ENCODE data around the gene BTD.

Gene BTD

GRCh38 chr3:15601399-15602145 is at the start of gene BTD, which contains the start of gene HACL1:
Gene BTD (plus strand): TSS chr3:15601745. CDS start chr3:15635440, 33,695 bp downstream.
Gene HACL1 (minus strand): TSS chr3:15601569. CDS start chr3:15601463, 106 bp downstream.
- in situ Hi-C loops (cut with MboI; ENCODE audit: low sequenced_read_pairs): no loop called here

GRCh38 chr3:15551902-15552301 is 49.6 kb upstream of the BTD start:
- in situ Hi-C loops (cut with MboI; ENCODE audit: low sequenced_read_pairs): no loop called here

GRCh38 chr3:15553749-15554148 is 47.8 kb upstream of the BTD start:
- in situ Hi-C loops (cut with MboI; ENCODE audit: low sequenced_read_pairs): no loop called here

- in situ Hi-C loops (cut with MboI; ENCODE audit: low sequenced_read_pairs): no loop called here
These were observed 45.0 kb upstream of the BTD start for GRCh38 chr3:15556512-15556911.

GRCh38 chr3:15557511-15557946 is 44.0 kb upstream of the BTD start:
- in situ Hi-C loops (cut with MboI; ENCODE audit: low sequenced_read_pairs): no loop called here

GRCh38 chr3:15558581-15558980 is 43.0 kb upstream of the BTD start:
- in situ Hi-C loops (cut with MboI; ENCODE audit: low sequenced_read_pairs): no loop called here

- in situ Hi-C loops (cut with MboI; ENCODE audit: low sequenced_read_pairs): loop anchor here (10.0 kb wide), 1 partner anchor 298 kb away; no protein-coding TSS in a partner anchor
These were observed 39.0 kb upstream of the BTD start for GRCh38 chr3:15562560-15562959.

- in situ Hi-C loops (cut with MboI; ENCODE audit: low sequenced_read_pairs): loop anchor here (10.0 kb wide), 1 partner anchor 298 kb away; no protein-coding TSS in a partner anchor
These were observed 38.4 kb upstream of the BTD start for GRCh38 chr3:15563190-15563589.

GRCh38 chr3:15572138-15572537 is 29.4 kb upstream of the BTD start:
- in situ Hi-C loops (cut with MboI; ENCODE audit: low sequenced_read_pairs): no loop called here

- in situ Hi-C loops (cut with MboI; ENCODE audit: low sequenced_read_pairs): no loop called here
These were observed 26.1 kb upstream of the BTD start for GRCh38 chr3:15575446-15575845.

GRCh38 chr3:15576475-15576874 is 25.1 kb upstream of the BTD start:
- in situ Hi-C loops (cut with MboI; ENCODE audit: low sequenced_read_pairs): no loop called here

- in situ Hi-C loops (cut with MboI; ENCODE audit: low sequenced_read_pairs): no loop called here
These were observed 23.2 kb upstream of the BTD start for GRCh38 chr3:15578289-15578867.

GRCh38 chr3:15579051-15579450 is 22.5 kb upstream of the BTD start:
- in situ Hi-C loops (cut with MboI; ENCODE audit: low sequenced_read_pairs): no loop called here

- in situ Hi-C loops (cut with MboI; ENCODE audit: low sequenced_read_pairs): no loop called here
These were observed 19.8 kb upstream of the BTD start for GRCh38 chr3:15581471-15582394.

- in situ Hi-C loops (cut with MboI; ENCODE audit: low sequenced_read_pairs): no loop called here
These were observed 16.3 kb upstream of the BTD start for GRCh38 chr3:15585111-15585845.

GRCh38 chr3:15591242-15591641 is 10.3 kb upstream of the BTD start:
- in situ Hi-C loops (cut with MboI; ENCODE audit: low sequenced_read_pairs): no loop called here

GRCh38 chr3:15591928-15592327 is 9.6 kb upstream of the BTD start:
- in situ Hi-C loops (cut with MboI; ENCODE audit: low sequenced_read_pairs): no loop called here

- in situ Hi-C loops (cut with MboI; ENCODE audit: low sequenced_read_pairs): no loop called here
These were observed 8.6 kb upstream of the BTD start for GRCh38 chr3:15592968-15593367.

GRCh38 chr3:15595955-15596354 is 5.6 kb upstream of the BTD start:
- in situ Hi-C loops (cut with MboI; ENCODE audit: low sequenced_read_pairs): no loop called here

GRCh38 chr3:15601046-15601398 is 523 bp upstream of the BTD start:
- in situ Hi-C loops (cut with MboI; ENCODE audit: low sequenced_read_pairs): no loop called here

GRCh38 chr3:15602146-15602536 is 596 bp downstream of the BTD start:
- in situ Hi-C loops (cut with MboI; ENCODE audit: low sequenced_read_pairs): no loop called here
